Adrenal gland (tissue), 5 donors: ENCODE measurements around the gene PRPF38B.

ENCODE experiments used
- CTCF ChIP-seq, 6 experiments: fragments of 450-650 bp in 4 of 6; fragments of 200-600 bp in 2 of 6; sonication (generic) in 1 of 6; IDR thresholded peaks; 1 replicate in 5 of 6; 2 replicates in 1 of 6; pipeline versions ENCODE4 v1.5.1 to v1.8.0; 2016 to 2021; ENCODE audit warnings: antibody characterized with exemption in 6 of 6, mild to moderate bottlenecking in 2 of 6, moderate library complexity in 1 of 6
- POLR2A ChIP-seq, 2 donors: fragments of 450-650 bp; IDR thresholded peaks; one replicate each; pipeline ENCODE4 v1.6.1; 2017; ENCODE audit warnings: antibody characterized with exemption in 2 of 2, mild to moderate bottlenecking in 2 of 2, moderate library complexity in 1 of 2
- donor health status: DM: no; HTN: no; CAD: no.

GRCh38 chr1:108646648-108647269 lies 45.4 kb upstream of the PRPF38B start:
- TF ChIP-seq POLR2A (IDR thresholded peaks at IDR 0.05) (no peak), CTCF (IDR thresholded peaks at IDR 0.05) (no peak)
